Measurements from ENCODE around the gene AGXT.

- TF ChIP-seq CTCF (conservative IDR thresholded peaks at IDR 0.05; ENCODE audit: low read length) (peak; percentile 90), EZH2phosphoT487 (IDR thresholded peaks at IDR 0.05; ENCODE audit: borderline replicate concordance, low read depth, low read length) (no peak)
These were observed 45.4 kb downstream of the AGXT start for GRCh38 chr2:240913810-240914644.
